ENCODE data around the gene SERPINE3. TPM values are rescaled to one million over a fixed set of nuclear protein-coding genes. Genes with fewer than 3 reads are reported as not detected.

SERPINE3 gene
- total RNA-seq, 2 donors from 2014 or later = not detected

DNA sequence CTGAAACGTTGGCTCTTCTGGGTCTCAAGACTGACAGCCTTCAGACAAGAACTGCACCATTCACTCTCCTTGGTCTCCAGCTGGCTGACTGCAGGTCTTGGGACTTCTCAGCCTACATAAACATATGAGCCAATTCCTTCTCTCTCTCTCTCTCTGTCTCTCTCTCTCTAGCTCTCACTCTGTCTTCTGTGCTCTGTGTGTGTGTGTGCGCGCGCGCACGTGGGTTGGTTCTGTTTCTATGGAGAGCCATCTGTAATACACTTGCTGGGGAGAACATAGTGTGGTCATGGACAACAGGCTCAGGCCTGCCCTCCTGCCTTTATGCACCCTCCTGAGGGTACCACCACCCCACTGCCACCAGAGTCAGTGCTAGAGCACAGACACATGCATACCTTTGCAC is 13.7 kb upstream of the SERPINE3 start:
- intact Hi-C loops (cut with DNase I) = no loop called here

DNA sequence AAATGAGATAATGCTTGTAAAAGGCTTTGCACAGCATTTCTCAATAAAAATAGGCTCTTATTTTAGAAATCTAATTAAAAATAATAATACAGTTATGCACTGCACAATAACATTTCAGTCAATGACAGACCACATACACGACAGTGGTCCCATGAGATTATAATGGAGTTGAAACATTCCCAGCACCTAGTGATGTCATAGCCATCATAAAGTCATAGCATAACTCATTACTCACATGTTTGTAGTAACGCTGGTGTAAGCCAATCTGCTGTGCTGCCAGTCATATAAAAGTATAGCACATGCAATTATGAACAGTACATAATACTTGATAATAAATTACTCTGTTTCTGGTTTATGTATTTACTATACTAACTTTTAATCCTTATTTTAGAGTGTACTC is 12.7 kb upstream of the SERPINE3 start:
- intact Hi-C loops (cut with DNase I) = no loop called here
- no peak for DNase-seq (ENCODE audit: low spot score)

More for the DNA sequence above, 13.7 kb upstream of the SERPINE3 start:
- DNase-seq (ENCODE audit: low spot score) = no peak

DNA sequence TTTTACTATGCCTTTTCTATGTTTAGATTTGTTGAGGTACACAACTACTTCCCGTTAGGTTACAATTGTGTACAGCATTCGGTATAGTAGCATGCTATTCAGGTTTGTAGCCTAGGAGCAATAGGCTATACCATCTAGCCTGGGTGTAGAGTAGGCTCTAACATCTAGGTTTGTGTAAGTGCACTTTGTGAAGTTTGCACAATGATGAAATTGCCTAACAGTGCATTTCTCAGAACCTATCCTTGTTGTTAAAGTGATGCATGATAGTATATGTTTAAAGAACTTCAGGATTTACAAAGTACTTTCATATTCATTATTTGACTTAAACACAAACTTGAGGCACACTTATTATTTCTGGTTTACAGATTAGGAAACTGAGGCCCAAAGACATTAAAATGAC is 11.5 kb upstream of the SERPINE3 start:
- DNase-seq (ENCODE audit: low spot score) = no peak
- intact Hi-C loops (cut with DNase I) = no loop called here

DNA sequence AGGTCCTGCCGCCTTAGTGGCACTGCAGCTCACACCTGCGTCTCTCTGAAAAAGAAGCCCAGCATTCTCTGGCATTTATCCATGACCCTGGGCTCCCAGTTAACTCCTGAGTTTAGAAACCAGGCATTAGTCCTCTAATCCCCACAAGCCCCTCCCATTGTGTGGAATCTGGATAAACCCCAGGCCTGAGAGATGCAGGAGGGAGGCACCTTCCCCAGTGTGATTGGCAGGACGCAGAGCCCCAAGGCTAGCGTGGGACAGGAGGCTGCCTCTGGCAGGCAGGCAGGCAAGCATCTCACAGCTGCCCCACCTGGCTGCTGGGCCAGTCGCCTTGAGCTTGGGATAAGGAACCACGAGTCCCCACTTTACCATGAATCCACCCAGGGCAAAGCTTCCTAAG is 11.0 kb upstream of the SERPINE3 start:
- intact Hi-C loops (cut with DNase I) = no loop called here
- DNase-seq (ENCODE audit: low spot score) = no peak

DNA sequence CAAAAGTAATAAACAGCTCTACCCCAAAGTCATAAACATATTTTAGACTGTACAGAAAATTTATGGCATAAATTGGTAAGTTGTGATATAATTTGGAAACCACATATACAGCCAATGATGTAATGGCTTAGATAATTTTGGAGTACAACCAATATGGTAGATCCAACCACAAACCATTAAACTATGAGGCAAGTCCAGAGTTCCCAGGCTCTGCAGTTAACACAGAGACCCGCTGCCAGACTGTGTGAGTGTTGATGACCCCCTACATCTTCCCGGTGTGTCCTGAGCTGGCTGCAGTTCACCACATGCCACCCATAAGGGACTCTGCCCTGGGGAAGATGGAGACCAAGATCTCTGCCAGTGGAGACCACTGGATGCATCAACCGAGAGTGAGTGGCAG is 9.9 kb upstream of the SERPINE3 start:
- DNase-seq (ENCODE audit: low spot score) = no peak
- intact Hi-C loops (cut with DNase I) = no loop called here

DNA sequence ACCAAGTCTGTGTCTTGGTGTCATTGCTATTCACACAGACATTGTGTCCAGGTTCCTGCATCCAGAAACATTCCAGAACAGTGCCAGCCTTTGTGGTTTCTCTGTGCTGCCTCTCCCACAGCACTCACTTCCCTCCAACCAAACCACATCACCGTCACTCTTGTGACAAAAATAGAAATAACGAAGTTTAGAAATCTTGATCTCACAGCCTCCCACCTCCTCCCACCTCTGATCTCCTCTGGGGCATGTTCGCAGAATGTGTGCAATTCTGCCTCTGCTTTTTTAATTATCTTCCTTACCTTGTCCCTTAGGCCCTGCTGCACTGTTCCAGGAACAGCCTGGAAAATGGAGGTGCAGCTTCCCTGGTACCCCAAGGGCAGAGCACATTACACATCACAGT is 8.7 kb upstream of the SERPINE3 start:
- intact Hi-C loops (cut with DNase I) = no loop called here
- no peak for DNase-seq (ENCODE audit: low spot score)

DNA sequence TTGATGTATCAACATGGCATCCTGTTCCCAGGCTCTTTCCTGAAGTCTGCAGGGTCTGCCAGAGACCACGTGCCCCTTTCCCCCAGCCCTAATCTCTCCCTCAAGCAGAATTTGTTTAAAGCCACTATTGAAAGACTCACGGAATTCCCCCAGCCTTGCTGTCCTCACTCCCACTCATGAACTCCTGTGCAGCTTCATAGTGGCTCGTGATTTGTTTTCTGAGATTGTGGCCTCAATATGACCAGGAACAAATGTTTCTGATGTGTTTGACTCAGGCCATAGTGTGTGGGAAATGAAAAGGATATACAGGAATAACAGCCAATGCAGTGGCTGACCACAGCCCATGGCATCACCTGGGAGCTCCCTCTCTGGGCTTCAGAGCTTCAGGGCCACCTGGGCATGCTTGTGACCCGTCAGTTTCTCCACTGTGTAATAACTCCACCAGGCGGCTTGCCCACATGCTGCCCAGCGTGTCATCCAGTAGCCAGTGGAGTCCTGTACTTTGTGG is 8.1 kb upstream of the SERPINE3 start:
- no peak for DNase-seq (ENCODE audit: low spot score)
- intact Hi-C loops (cut with DNase I) = no loop called here

DNA sequence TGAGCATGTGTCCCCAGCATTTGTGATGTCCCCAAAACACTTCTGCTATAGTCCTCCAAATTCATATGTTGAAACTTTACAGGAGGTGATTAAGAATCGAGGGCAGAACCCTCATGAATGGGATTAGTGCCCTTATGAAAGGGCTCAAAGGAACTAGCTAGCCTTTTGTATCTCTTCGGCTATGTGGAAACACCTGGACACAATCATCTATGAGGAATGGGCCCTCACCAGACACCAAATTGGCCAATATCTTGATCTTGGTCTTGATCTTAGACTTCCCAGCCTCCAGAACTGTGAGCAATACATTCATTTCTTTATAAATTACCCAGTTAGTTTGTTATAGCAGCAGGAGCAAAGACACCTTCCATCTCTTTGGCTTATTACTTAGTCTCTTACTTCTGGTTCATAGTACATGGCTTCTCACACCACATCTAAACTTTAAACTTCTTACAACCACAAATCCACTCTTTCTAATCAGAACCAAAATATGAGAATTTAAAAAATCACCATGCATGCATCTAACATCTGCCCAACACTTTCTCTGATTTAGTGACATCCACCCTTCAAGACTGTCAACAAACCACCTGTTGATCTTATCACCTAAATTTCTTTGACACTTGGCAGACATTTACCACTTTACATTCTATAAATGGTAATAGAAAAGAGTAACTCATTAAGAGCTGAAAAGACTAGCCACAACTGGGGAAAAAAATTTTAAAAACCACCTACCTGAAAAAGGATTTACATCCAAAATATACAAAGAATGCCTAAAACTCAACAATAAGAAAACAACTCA is 6.7 kb upstream of the SERPINE3 start:
- no peak for DNase-seq (ENCODE audit: low spot score)
- intact Hi-C loops (cut with DNase I) = no loop called here

DNA sequence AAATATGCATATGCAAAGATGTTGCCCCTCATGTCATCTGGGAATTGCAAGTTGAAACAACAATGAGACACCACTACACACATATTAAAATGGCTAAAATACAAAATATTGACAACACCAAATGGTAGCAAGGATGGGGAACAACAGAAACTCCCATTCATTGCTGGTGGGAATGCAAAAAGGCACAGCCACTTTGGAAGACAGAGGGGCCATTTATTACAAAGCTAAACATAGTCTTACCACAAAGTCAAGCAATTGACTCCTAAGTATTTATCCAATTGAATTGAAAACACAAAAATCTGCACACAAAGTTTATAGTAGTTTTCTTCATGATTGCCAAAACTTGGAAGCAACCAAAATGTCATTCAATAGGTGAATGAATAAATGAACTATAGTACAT is 6.1 kb upstream of the SERPINE3 start:
- intact Hi-C loops (cut with DNase I) = no loop called here
- no peak for DNase-seq (ENCODE audit: low spot score)

DNA sequence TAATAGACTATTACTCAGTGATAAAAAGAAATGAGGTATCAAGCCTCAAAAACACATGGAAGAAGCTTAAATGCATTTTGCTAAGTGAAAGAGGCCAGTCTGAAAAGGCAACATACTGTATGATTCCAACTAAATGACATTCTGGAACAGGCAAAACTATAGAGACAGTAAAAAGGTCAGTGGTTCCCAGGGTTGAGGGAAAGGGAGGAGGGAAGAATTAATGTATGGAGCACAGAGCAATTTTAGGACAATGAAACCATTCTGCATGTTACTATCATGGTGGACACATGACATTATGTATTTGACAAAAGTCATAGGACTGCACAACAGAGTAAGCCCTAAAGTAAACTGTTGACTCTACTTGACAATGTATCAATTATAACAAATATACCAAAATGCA is 5.7 kb upstream of the SERPINE3 start:
- no peak for DNase-seq (ENCODE audit: low spot score)
- intact Hi-C loops (cut with DNase I) = no loop called here

DNA sequence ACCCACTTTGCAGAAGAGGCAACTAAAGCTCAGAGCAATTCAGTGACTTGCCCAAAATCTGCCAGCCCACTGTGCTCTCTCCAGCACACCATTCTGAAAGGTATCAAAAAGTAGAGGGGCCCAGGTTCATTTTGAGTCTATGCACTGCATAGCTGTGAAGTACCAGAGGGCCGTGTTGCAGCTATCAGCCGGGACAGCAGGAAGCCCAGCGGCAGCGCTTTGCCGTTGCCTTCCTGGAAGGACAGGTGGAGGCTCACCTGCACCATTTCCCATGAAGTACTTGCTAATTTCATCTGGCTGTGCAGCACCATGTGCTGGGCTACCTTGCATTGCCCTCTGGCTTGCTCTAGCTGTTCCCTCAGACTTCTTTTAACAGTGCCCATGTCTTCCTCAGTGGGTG is 2.7 kb upstream of the SERPINE3 start:
- intact Hi-C loops (cut with DNase I) = no loop called here

DNA sequence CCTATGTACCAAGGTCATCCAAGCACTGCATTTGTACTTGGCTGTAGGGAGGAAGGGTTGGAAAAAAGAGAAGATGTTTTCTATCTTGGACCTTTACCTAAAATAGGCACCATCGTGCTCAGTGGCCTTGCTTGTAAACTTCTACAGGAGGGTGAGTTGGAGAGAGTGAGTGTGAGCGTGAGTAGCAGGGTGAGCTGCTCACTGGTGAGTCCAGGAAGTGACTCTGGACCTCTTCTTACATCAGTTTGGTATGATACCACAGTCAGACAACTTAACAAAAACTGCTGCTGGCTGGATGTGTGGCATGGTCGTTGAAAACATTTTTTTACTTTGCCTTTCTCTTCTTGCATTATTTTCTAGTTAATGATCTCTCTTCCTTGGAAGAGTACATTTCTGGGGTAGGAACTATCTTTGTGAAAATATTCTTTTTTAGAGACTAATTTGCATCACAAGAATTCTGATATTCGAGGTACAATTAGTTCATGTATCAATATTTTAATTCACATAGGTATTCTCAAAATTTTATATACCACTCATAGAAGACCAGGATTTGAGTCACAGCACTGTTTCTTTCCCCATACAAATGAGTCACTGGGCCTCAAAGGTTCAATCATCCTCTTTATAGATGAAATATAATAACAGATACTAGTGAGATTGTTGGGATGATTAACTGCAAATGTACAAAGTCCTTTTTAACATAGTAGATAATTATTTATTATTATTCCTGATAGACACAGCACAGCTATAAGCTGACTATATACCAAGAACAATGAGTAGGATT is 651 bp downstream of the SERPINE3 start:
- intact Hi-C loops (cut with DNase I) = no loop called here
- no peak for DNase-seq (ENCODE audit: low spot score)

More for the DNA sequence above, 2.7 kb upstream of the SERPINE3 start:
- DNase-seq (ENCODE audit: low spot score) = no peak

DNA sequence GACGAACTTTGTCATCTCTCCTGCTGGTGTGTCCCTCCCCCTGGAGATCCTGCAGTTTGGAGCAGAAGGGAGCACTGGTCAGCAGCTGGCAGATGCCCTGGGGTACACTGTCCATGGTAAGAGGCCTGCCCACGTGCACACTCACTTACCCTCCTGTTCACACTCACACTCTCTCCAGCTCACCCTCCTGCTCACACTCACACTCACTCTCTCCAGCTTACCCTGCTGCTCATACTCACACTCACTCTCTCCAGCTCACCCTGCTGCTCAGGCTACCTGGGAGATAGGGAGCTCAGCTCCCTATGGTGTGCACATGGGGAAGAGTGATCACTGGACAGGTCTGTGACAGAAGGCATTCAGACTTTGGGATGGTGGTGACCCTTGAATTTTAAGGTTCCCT is 1.7 kb downstream of the SERPINE3 start:
- intact Hi-C loops (cut with DNase I) = no loop called here
- DNase-seq (ENCODE audit: low spot score) = no peak

DNA sequence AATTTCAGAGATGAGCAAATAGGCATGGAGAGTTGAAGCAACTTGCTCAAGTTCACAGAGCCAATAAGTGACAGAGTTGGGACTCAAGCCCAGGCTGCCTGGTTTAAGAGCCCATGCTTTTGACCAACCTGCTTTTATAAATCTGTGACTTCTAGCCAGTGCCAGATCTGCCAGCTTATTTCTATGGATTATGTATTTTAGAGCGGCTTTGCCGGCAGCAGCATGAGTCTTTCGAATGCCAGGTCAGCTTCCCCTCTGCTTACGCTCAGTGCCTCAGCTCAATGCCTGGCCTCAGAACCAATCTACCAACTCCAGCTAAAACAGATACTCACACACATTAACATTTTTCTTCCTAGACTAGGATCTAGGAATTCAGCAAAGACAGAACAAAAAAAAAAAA is 2.3 kb downstream of the SERPINE3 start:
- intact Hi-C loops (cut with DNase I) = no loop called here

DNA sequence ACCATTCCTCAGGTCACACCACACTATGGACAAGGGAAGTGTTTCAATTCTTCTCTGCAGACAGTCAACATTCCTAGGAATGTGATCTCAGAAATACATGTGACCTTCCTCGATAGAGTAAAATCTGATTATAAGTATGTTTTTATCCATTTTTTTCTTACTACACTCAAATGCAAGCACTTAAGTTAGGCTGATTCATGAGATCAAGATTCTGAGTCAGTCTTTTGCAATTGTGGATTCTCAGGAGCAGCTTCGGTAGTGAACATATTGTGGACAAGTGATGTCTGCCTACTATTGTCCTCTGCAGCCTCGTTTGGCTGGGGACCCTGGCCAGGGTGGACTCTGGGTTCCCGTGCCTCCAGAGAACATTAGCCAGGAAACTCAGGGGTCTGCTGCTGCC is 3.2 kb downstream of the SERPINE3 start:
- intact Hi-C loops (cut with DNase I) = no loop called here
- DNase-seq (ENCODE audit: low spot score) = no peak

More for the DNA sequence above, 2.3 kb downstream of the SERPINE3 start:
- DNase-seq (ENCODE audit: low spot score) = no peak

DNA sequence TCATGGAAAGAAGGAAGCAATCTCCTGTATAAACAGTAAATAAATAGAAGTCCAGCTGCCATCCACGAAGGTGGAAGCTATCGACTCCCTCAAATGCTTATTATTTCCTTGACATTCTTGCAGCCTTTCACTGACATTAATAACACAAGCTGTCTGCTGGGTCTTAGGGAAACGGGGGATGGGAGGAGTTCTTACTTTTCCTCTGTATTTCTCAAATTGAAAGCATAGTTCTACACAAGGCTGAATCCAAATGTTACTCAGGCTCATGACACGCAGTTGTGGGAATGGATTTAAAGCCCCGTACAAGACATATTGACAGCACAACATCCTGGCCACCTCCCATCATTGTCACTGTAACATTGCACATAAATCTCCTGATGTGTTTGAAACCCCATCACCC is 4.0 kb downstream of the SERPINE3 start:
- intact Hi-C loops (cut with DNase I) = no loop called here
- DNase-seq (ENCODE audit: low spot score) = no peak

DNA sequence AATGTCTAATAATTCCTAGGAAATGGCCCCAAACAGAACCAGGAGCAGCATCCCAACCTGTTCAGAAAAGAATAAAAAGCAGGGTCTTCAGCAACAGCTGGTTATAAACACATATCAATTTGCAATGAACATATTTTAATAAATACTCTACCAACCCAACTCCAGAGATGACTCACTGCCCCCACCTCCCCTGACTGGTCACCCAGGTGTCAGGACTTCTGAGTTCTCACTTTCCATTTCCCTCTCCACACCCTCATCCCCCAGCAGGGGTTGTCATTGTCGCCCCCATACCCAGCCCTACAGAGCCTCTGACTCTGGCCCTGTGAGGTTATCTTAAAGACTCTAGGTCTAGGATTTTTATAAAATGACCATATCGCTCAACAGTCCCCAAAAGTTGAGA is 6.9 kb downstream of the SERPINE3 start:
- intact Hi-C loops (cut with DNase I) = no loop called here
- no peak for DNase-seq (ENCODE audit: low spot score)

DNA sequence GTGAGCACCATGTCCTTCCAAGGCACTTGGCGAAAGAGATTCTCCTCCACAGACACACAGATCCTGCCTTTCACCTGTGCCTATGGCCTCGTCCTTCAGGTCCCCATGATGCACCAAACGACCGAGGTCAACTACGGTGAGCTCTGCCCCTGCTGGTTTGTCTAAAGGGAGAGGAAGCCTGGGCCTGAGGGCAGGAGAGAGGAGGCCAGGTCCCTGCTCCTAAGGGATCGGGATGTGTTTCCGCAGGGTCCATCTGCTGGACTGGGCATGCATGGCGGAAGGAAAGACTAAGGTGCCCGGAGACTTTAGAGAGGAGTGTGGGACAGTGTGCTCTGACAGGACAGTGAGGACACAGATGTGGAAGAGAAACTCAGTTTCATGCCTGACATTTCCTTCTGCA is 7.6 kb downstream of the SERPINE3 start:
- intact Hi-C loops (cut with DNase I) = no loop called here

DNA sequence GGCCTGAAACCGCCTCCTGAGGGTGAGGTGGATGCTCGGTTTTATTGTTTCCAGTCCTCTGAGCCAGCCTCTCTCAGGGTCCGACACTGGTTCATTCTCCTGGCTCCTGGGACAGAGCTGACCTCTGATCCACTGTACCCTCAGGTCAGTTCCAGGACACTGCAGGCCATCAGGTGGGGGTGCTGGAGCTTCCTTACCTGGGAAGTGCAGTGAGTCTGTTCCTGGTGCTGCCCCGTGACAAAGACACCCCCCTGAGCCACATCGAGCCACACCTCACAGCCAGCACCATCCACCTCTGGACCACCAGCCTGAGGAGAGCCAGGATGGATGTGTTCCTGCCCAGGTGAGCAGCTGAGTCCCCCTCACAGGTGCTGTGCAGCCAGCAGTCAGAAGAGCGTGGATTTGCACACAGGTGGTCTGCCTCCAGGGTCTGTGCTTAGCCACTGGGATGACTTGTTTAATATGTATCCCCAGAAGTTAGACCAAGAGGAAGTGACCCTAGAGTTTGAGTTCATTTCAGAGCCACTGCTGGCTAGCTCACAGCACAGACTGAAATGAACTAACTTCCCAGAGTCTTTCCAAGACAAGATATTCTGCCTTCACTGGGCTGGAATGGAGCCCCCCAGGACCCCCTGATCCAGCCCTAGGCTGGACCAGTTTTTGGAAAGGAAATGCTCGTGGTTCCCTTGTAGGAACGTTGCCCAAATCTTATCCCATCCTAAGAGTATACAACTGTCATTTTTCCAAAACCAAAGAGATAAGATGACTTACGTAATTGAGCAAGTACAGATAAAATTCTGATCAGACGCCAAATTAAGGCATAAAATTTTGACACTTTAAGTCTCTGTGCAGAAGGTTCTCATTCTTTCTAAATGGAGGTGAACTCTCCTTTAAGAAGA is 8.8 kb downstream of the SERPINE3 start:
- no peak for DNase-seq (ENCODE audit: low spot score)
- intact Hi-C loops (cut with DNase I) = no loop called here

More for the DNA sequence above, 7.6 kb downstream of the SERPINE3 start:
- DNase-seq (ENCODE audit: low spot score) = no peak

DNA sequence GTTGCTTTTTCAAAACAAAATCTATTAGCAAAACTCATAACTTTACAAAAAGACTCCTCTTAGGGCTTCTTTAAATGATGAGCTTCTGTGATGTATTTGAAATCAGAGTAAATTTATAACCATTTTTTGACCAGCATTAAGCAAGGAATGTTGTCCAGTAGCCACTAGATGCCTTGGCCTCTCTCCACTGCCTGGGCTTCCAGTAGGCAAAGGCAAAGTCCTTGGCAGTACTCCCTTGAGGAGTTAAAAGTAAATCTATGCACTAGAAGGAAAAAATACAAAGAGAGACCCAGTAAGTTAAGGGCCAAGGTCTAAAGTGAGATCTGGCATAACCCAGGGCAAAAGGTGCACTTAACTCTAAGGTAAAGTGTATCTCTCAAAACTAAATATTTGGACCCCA is 9.5 kb downstream of the SERPINE3 start:
- DNase-seq (ENCODE audit: low spot score) = no peak
- intact Hi-C loops (cut with DNase I) = no loop called here
